Activated gamma-delta T cell treated with Interleukin-2 at 50 U/mL for 16 hours (primary cell): Measurements from ENCODE around the gene TMEM92.

Source experiments
- DNase-seq: peaks from one replicate; pipeline ENCODE4 v3.0.0-alpha.2; 2020

The TMEM92 gene

DNA sequence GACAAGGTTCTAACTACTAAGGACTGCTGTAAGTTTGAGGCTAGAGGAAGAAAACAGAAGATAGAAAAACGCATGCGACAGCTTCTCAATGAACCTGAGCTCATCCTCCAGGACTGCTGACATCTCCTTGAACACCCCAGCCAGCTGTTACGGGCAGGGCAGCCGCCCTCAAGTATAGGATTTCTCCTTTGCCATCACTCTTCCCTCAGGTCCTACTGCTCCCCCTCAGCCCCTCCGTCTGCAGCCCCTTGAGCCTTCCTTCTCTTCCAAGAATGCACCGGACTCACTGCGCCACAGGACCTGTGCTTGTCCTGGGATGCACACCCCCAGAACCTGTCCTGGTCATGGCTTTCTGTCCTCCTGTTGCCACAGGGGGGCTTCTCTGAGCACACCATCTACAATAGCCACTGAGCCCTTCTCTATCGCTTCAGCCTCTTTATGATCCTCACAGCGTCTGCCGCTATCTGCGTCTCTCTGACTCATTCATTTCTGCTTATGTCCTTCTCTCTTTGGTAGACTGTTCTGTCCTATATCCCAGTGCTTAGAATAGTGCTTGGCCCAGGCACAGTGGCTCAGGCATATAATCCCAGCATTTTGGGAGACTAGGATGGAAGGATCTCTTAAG, 56.0 kb downstream of the TMEM92 start:
- no peak for DNase-seq
